Mononuclear cell (primary cell): Measurements from ENCODE around the gene CNTF. TPM values are rescaled to one million over a fixed set of nuclear protein-coding genes. Genes with fewer than 3 reads are reported as not detected.
"Not testable (repeated sequence)": the region's sequence is repeated elsewhere in the genome, so short reads cannot be mapped to it uniquely, and the experiment has no call there.

ENCODE experiments used
- H3K27me3 ChIP-seq: 2 replicates; pipeline ENCODE4 v1.6.0; 2011; ENCODE audit warnings: low read length, control low read depth; ENCODE audit not compliant: insufficient read depth
- H3K4me1 ChIP-seq: 2 replicates; pipeline ENCODE4 v1.5.1; 2011; ENCODE audit warnings: mild to moderate bottlenecking, low read length, control low read depth; ENCODE audit not compliant: insufficient read depth
- H3K4me3 ChIP-seq: 2 replicates; pipeline ENCODE4 v1.5.1; 2011; ENCODE audit warnings: mild to moderate bottlenecking, low read length, moderate library complexity
- H3K9me3 ChIP-seq: 2 replicates; pipeline ENCODE4 v1.5.1; 2011; ENCODE audit warnings: low read depth, mild to moderate bottlenecking, control low read depth, low read length
- total RNA-seq: library from RNA; depleted of rRNA; stranded (reverse); fragments of >200 nt; gene quantifications from one replicate; pipeline ENCODE4 v1.2.3, GENCODE V29; 2012

Gene CNTF, protein sequence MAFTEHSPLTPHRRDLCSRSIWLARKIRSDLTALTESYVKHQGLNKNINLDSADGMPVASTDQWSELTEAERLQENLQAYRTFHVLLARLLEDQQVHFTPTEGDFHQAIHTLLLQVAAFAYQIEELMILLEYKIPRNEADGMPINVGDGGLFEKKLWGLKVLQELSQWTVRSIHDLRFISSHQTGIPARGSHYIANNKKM
- total RNA-seq, result 7.8 TPM

DNA sequence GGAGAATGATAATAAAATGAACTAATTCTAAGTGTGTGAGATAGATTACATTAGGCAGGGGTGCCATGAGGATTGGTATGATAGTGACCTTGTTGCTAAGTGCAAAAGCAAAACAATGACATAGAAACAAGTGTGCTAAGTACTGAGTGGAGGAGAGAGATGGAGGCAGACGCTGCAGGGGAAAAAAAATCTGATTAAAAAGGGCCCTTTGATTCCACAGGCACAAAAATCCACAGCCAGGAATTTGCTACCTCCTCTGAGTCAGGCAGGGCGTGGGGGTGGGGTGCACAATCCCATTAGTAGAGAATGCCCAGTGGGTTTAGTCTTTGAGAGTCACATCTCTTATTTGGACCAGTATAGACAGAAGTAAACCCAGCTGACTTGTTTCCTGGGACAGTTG, at the start of gene CNTF:
TSS of gene CNTF (plus strand) at position 322 of the 400 bp plus-strand sequence. CDS start 88 bp downstream, outside the sequence.
- no peaks in the 10 kb centered on the region for H3K4me1 ChIP-seq
- H3K27me3 ChIP-seq, result no peaks in the 10 kb centered on the region
- no peak within 1 kb of the TSS for H3K4me3 ChIP-seq
- H3K9me3 ChIP-seq, result no peaks in the 10 kb centered on the region

DNA sequence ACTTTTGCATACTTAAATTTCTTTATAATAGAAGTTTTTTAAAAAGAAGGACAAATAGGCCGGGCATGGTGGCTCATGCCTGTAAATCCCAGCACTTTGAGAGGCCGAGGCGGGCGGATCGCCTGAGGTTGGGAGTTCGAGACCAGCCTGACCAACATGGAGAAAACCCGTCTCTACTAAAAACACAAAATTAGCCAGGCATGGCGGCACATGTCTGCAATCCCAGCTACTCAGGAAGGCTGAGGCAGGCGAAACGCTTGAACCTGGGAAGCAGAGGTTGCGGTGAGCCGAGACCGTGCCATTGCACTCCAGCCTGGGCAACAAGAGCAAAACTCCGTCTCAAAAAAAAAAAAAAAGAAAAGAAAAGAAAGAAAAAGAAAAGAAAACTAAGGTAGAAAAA, 49.6 kb upstream of the CNTF start:
- H3K9me3 ChIP-seq, H3K27me3 ChIP-seq: not testable (repeated sequence)
- Histone ChIP-seq H3K4me1 (peaks cover 62% of the 10 kb centered on the region), H3K4me3 (peak overlapping the region; percentile 51)

DNA sequence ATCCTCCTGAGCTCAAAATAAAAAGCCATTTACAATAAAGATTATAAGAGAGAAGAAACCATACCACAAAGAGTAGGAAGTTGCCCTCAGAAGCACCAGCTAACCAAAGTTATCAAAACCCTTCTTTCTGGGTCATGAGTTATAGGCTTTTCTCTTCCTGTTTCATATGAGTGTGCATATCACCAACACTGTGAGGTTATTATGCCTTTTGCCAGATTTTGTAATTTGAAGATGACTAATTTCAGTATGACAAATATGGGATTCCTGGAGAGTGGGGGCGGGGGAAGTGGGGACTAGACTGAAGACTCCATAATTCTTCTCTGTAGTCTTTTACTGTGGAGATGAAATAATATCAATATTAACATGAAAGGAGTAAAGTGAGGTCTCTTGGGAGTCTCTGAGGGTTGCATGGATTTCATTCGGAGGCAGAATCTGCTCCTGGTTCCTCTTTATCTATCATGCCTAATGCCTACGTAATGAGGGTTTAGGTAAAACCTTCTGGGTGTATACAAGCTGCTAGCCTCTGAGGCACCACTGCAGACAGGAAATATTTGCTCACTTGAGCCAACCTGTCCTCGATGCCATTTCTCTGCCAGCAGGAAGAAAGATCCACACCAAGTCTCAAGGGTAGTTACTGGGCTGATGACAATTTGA, 48.9 kb upstream of the CNTF start:
- H3K4me1 ChIP-seq, result peaks cover 55% of the 10 kb centered on the region
- no peaks in the 10 kb centered on the region for H3K9me3 ChIP-seq
- no peaks in the 10 kb centered on the region for H3K27me3 ChIP-seq
- H3K4me3 ChIP-seq, result peak overlapping the region; percentile 51

DNA sequence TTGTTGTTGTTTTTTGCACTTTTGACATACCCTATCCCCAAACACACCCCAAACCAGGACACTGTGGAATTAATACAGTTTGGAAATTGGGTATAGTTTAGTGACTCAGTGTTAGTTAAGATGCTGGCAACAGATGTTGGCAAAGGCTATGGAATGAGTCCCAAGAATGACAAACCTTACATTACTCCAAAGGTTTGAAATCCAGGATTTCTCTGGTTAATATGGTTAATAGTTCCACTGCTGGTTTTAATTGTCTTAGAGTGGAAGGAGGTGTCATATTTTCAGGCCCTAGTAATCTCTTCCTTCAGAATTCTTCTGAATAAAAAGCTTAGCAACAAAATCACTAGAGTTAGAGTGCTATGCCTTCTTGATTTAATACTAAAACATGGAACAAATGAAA, 47.6 kb upstream of the CNTF start:
- no peaks in the 10 kb centered on the region for H3K27me3 ChIP-seq
- no peaks in the 10 kb centered on the region for H3K9me3 ChIP-seq
- peak overlapping the region; percentile 51 for H3K4me3 ChIP-seq
- peaks cover 52% of the 10 kb centered on the region for H3K4me1 ChIP-seq

DNA sequence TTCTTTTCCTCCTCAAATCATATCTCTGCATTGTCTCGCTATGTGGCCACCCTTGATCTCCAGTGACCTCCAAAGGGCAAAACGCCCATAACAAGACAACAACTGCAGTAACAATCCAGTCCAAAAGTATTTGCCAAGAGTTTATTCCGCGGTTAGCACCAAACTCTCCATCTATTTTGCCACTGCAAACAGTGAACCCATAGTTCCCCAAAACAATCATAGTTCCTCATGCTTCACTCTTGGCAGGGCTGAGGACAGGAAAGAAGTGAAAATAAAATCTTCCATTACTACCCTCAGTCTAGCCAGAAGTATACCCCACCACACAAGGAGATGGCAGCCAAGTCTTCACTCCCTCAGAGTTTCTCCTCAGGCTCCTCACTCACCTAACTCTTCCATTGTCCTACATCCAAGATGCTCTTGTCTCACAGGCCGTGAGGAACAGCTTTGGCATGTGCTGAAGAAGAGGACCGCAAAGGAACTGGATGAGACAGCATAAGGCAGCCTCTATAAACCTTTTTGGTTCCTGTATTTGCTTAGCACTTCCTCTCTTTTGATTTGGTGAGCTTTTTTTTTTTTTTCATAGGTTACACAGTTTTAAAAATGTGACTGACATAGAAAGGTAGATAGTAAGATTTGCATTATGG, 47.0 kb upstream of the CNTF start, which contains the start of gene LPXN:
TSS of gene LPXN (minus strand) at position 480 of the 644 bp plus-strand sequence. CDS start at position 396, 84 bp downstream.
- Histone ChIP-seq H3K4me3 (peak within 1 kb of the TSS; percentile 51), H3K9me3 (no peaks in the 10 kb centered on the region), H3K4me1 (peaks cover 55% of the 10 kb centered on the region), H3K27me3 (no peaks in the 10 kb centered on the region)

DNA sequence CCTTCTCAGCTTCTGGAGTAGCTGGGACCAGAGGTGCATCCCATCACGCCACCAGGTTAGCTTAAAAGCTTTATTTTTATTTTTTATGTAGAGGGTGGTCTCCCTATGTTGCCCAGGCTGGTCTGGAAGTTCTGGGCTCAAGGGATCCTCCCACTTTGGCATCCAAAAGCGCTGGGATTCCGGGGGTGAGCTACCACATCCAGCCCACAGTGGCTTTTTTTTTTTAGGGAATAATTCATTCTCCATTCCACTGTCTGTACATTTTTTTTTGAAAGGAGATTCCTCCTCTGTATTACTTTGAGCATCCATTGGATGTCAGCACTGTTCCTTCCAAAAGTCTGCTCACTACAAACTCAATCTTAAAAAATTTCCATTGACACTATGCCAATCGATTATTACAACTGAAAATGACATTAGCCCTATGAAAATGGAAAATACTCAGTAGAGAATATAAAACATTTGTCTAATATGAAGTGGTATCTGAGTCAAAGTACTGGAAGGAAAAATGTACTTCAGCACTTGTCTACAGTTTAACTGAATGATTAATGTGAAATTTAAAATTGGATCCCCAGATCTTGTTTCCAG, 45.5 kb upstream of the CNTF start:
- no peaks in the 10 kb centered on the region for H3K9me3 ChIP-seq
- peak overlapping the region; percentile 85 for H3K4me3 ChIP-seq
- H3K27me3 ChIP-seq, result no peaks in the 10 kb centered on the region
- peaks cover 66% of the 10 kb centered on the region for H3K4me1 ChIP-seq

DNA sequence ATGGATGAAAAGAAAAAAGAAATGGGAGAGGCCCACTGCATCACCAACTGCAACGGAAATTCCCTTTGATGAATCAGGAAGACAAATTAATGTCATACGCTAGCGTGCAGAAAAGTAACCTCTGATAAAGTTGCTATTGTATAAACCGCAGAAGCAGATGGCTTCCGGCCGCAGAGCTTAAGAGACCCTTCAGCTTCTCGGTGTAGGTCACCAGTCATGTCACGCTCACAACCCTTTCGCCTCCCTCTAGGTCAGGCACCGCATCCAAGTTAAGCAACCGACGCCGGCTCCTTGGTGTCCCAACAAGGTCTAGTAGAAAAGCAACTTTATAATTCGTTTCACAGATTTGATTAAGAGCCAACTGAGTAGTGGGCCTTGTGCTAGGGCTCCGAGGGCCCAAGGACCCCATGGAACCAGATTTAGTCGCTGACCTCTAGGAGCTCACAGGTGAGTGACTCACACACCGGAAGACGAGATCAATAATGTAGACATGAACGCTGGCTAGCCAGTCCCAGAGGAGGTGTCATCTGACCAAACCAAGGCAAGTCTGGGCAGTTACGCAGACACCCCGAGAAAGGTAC, 44.8 kb upstream of the CNTF start:
- Histone ChIP-seq H3K4me3 (peak overlapping the region; percentile 85), H3K9me3 (no peaks in the 10 kb centered on the region), H3K4me1 (peaks cover 66% of the 10 kb centered on the region), H3K27me3 (no peaks in the 10 kb centered on the region)

DNA sequence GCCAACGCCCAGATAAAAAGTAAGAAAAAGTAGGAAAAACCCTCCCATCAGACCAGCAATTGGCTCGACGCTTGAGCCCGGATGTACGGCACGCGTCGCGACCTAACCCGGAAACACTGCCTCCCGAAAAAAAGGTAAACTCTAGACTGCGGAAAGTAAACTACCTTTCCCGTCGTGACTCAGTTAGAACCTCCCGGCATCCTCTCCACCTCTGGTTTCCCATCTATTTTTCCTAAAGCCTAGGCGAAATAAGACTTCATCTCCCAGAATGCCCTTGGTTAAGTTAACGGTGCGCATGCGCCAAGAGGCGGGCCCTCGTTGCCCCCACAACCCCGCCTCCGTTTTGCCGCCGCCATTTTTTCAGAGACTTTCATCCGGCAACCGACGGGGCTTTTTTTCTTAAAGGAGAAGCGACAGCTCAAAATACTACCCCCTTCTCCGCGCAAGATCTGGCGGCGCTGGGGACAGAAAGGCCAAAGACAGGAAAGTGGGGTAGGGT, 44.3 kb upstream of the CNTF start:
- peaks cover 61% of the 10 kb centered on the region for H3K4me1 ChIP-seq
- H3K9me3 ChIP-seq, result no peaks in the 10 kb centered on the region
- no peaks in the 10 kb centered on the region for H3K27me3 ChIP-seq
- H3K4me3 ChIP-seq, result peak overlapping the region; percentile 85

DNA sequence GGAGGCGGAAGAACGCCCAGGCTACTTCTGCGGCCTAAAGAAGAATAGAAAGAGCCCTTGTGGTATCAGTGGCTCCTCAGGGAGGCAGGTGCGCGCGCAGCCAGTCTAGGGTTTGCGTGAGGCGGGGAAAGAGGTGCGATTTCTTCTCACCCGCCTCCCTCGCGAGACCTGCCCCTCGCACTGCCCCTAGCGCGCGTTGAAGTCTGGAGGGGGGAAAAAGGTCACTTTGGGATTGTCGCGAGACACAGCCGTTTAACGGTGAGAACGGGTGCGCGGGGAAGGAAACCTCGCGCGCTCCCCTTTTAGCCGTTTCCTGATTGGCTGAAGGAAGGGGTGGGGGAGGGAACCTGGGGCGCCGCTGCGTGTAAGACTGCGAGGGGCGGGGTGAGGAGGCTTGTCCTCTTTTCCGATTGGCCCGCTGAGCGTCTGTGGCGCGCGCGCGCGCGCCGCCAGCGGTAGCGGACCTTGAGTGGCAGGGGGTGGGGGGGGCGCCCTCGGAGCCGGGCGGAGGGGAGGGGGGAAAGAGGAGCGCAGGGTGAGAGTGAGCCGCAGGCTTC, 43.8 kb upstream of the CNTF start, which contains the start of gene ZFP91:
TSS of gene ZFP91 (plus strand) at position 429 of the 557 bp plus-strand sequence. CDS start 219 bp downstream, outside the sequence.
- peaks cover 57% of the 10 kb centered on the region for H3K4me1 ChIP-seq
- H3K4me3 ChIP-seq, result peak within 1 kb of the TSS; percentile 87
- no peaks in the 10 kb centered on the region for H3K9me3 ChIP-seq
- H3K27me3 ChIP-seq, result no peaks in the 10 kb centered on the region

DNA sequence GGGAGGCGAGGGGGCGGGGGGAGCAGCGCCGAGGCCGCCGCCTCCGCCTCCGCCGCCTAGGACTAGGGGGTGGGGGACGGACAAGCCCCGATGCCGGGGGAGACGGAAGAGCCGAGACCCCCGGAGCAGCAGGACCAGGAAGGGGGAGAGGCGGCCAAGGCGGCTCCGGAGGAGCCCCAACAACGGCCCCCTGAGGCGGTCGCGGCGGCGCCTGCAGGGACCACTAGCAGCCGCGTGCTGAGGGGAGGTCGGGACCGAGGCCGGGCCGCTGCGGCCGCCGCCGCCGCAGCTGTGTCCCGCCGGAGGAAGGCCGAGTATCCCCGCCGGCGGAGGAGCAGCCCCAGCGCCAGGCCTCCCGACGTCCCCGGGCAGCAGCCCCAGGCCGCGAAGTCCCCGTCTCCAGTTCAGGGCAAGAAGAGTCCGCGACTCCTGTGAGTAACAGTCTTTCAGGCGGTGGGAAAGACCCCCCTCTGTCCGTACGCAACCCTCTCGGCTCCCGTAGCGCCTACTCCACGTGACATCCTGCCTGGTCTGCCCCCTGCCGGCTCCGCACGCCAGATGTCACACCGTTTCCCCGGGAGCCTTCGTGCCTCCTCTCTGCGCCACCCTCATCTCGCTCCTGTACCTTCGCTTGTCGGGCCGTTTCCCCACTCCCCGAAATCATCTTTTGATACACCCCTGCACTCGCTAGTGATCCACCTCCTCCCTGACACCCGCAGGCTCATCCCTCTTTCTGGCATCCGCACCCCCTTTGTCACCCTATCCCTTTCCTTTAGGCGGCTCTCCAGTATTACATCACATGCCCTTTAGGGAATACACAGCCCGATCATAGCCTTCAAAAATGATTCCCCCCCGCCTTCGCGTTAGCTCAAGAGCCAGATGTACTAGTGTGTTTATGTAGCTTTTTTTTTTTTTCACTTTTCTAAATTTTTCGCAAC, 43.0 kb upstream of the CNTF start:
- H3K27me3 ChIP-seq, result no peaks in the 10 kb centered on the region
- H3K4me1 ChIP-seq, result peaks cover 49% of the 10 kb centered on the region
- peak overlapping the region; percentile 87 for H3K4me3 ChIP-seq
- H3K9me3 ChIP-seq, result no peaks in the 10 kb centered on the region

DNA sequence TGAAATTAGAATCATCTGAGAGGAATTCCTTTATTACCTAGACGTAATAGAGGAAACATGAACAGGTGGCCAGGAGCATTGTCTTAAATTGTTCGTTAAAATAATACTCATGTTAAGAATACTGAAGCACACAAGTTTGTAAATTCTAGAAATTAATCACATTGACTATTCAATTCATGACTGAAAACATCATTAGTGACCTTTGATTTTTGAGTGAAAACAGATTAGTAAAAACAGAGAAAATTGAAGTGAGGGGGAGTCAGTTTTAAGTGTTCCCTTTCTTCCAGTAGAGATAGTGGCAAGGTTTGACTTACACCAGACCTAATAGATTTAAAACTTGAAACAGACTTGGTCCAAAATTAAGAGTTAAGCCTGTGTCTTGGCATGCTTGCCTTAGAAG, 42.2 kb upstream of the CNTF start:
- Histone ChIP-seq H3K4me3 (peak overlapping the region; percentile 87), H3K27me3 (no peaks in the 10 kb centered on the region), H3K4me1 (peaks cover 41% of the 10 kb centered on the region), H3K9me3 (no peaks in the 10 kb centered on the region)

DNA sequence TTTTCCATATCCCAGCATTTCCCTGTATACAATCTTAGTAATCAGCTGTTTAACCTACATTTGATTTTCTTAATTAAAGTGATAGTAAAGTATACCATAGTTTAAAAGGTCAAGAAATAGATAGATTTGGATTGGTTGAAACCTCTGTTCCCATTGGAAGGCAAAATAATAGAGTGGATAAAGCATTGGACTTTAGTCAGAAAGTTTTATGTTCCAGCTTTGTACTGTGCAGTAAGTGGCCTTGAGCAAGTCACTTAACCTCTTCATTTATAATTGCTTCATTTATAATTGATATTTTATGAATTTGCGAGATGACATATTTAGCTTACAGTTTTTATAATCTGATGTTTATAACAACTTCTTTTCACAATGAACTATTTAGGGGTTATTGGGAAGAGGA, 40.0 kb upstream of the CNTF start:
- Histone ChIP-seq H3K4me1 (peaks cover 24% of the 10 kb centered on the region), H3K27me3 (no peaks in the 10 kb centered on the region), H3K4me3 (no peak overlapping the region), H3K9me3 (no peaks in the 10 kb centered on the region)

DNA sequence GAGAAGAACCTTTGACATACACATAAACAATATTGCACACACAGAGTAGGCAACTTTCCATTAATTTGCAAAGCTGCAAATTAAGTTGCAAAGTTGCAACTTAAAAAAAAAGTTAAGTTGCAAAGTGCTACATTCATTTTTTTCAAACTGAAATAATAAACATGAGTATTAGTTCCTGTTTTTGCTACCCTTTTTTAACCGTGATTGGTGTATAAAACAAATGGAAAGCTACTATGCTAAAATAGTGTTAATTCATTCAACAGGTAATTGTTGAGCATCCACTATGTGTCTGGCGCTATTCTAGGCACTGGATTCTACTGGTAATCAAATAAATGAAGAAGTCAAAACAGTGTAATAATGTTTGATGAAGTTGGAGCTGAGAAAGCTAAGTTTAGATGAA, 35.5 kb upstream of the CNTF start:
- Histone ChIP-seq H3K4me3 (no peak overlapping the region), H3K9me3 (no peaks in the 10 kb centered on the region), H3K27me3 (no peaks in the 10 kb centered on the region), H3K4me1 (peaks cover 4% of the 10 kb centered on the region)

DNA sequence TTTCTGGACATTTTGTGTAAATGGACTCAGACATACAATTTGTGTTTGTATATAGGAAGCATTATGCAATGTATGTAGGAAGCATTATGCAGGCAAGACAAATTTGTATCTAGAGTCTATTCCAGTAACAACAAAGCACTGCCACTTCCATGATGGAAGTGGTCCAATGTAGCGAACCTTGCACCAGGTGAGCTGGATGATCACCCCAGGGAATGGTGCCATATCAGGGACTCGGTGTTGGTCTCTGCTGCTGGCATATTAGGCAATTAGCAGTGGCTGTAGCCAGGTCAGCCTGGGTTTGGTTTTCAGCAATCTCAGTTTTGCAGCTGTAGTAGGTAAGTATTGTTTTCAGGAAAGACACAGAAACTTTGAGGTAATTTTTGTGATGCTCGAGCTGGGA, 30.8 kb upstream of the CNTF start:
- Histone ChIP-seq H3K4me3 (no peak overlapping the region), H3K9me3 (no peaks in the 10 kb centered on the region), H3K4me1 (peaks cover 4% of the 10 kb centered on the region), H3K27me3 (no peaks in the 10 kb centered on the region)
